IMR-90 (cell line): ENCODE data around the gene ING5.

Source experiments
- BHLHE40 ChIP-seq: fragments of 150-350 bp; IDR thresholded peaks from 2 replicates; pipeline ENCODE4 v1.6.1; 2016; ENCODE audit warnings: mild to moderate bottlenecking, low read depth, low read length
- CEBPB ChIP-seq: IDR thresholded peaks from 2 replicates; pipeline ENCODE4 v1.6.1; 2012; ENCODE audit warnings: low read depth, low read length, improper control_type of control experiment
- CTCF ChIP-seq: conservative IDR thresholded peaks from 2 replicates; pipeline ENCODE4 v1.5.1; 2012; ENCODE audit warnings: mild to moderate bottlenecking, low read depth, low read length, improper control_type of control experiment
- ELK1 ChIP-seq: fragments of 150-350 bp; IDR thresholded peaks from 2 replicates; pipeline ENCODE4 v1.6.1; 2016; ENCODE audit warnings: low read depth, mild to moderate bottlenecking, low read length, moderate library complexity, borderline replicate concordance
- FOS ChIP-seq: fragments of 150-350 bp; IDR thresholded peaks from 2 replicates; pipeline ENCODE4 v1.6.1; 2016; ENCODE audit warnings: low read depth, low read length
- MAFK ChIP-seq: IDR thresholded peaks from 2 replicates; pipeline ENCODE4 v1.6.1; 2012; ENCODE audit warnings: low read depth, low read length, improper control_type of control experiment
- MXI1 ChIP-seq: IDR thresholded peaks from 2 replicates; pipeline ENCODE4 v1.6.1; 2012; ENCODE audit warnings: low read depth, mild to moderate bottlenecking, low read length, moderate library complexity, borderline replicate concordance
- NFE2L2 ChIP-seq: fragments of 150-350 bp; IDR thresholded peaks from 2 replicates; pipeline ENCODE4 v1.6.1; 2016; ENCODE audit warnings: low read depth, mild to moderate bottlenecking, low read length
- POLR2A ChIP-seq: IDR thresholded peaks from 2 replicates; pipeline ENCODE4 v1.6.1; 2012; ENCODE audit warnings: mild to moderate bottlenecking, low read depth, low read length
- RAD21 ChIP-seq: IDR thresholded peaks from 2 replicates; pipeline ENCODE4 v1.6.1; 2012; ENCODE audit warnings: low read length, improper control_type of control experiment
- RCOR1 ChIP-seq: IDR thresholded peaks from 2 replicates; pipeline ENCODE4 v1.6.1; 2012; ENCODE audit warnings: mild to moderate bottlenecking, low read length, improper control_type of control experiment; ENCODE audit not compliant: insufficient replicate concordance
- RFX5 ChIP-seq: IDR thresholded peaks from 2 replicates; pipeline ENCODE4 v1.8.0; 2012; ENCODE audit warnings: low read depth, mild to moderate bottlenecking, low read length, moderate library complexity
- SMC3 ChIP-seq: fragments of 150-350 bp; IDR thresholded peaks from 2 replicates; pipeline ENCODE4 v1.6.1; 2016; ENCODE audit warnings: low read depth, mild to moderate bottlenecking, antibody characterized with exemption, low read length, moderate library complexity
- USF2 ChIP-seq: fragments of 150-350 bp; IDR thresholded peaks from 2 replicates; pipeline ENCODE4 v1.6.1; 2017; ENCODE audit warnings: mild to moderate bottlenecking, antibody characterized with exemption, low read length, low read depth

GRCh38 chr2:241738040-241738686 lies 36.3 kb downstream of the ING5 start:
- TF ChIP-seq CTCF (no peak), NFE2L2 (no peak), POLR2A (no peak), RAD21 (no peak), SMC3 (no peak), MXI1 (no peak), RFX5 (no peak), MAFK (no peak), BHLHE40 (no peak), FOS (no peak), CEBPB (no peak), USF2 (no peak), ELK1 (no peak), RCOR1 (no peak)
